ENCODE measurements around the gene WNT5B.

WNT5B gene

GRCh38 chr12:1651946-1652345 lies 22.9 kb downstream of the WNT5B start:
- DNase-seq = no peak

- DNase-seq = no peak
These were observed 26.3 kb downstream of the WNT5B start for GRCh38 chr12:1655225-1655788.

GRCh38 chr12:1656902-1657301 lies 27.9 kb downstream of the WNT5B start:
- DNase-seq = no peak

- peak; percentile 27 to 61 (median 50) for DNase-seq
These were observed 28.7 kb downstream of the WNT5B start for GRCh38 chr12:1657688-1658087.

- DNase-seq = peak in 3 of 4 experiments; percentile 36 to 47 (median 47)
These were observed 31.5 kb downstream of the WNT5B start for GRCh38 chr12:1660304-1661187.

- peak; percentile 90 to 96 (median 94) for DNase-seq
These were observed 32.7 kb downstream of the WNT5B start for GRCh38 chr12:1661553-1662335.

GRCh38 chr12:1662761-1663439 lies 33.9 kb downstream of the WNT5B start:
- DNase-seq = peak in 1 of 4 experiments; percentile 27

GRCh38 chr12:1663440-1664132 lies 34.6 kb downstream of the WNT5B start:
- DNase-seq = no peak

GRCh38 chr12:1665366-1665765 lies 36.3 kb downstream of the WNT5B start:
- DNase-seq = no peak

- no peak for DNase-seq
These were observed 37.2 kb downstream of the WNT5B start for GRCh38 chr12:1666215-1666614.

GRCh38 chr12:1666685-1667162 lies 37.7 kb downstream of the WNT5B start:
- DNase-seq = peak in 3 of 4 experiments; percentile 36 to 44 (median 38)

- DNase-seq = peak; percentile 78 to 95 (median 86)
These were observed 40.0 kb downstream of the WNT5B start for GRCh38 chr12:1668833-1669543.

- DNase-seq = no peak
These were observed 41.6 kb downstream of the WNT5B start for GRCh38 chr12:1670358-1671268.

- DNase-seq = no peak
These were observed 47.0 kb downstream of the WNT5B start for GRCh38 chr12:1676043-1676442.

GRCh38 chr12:1680804-1681492 lies 51.9 kb downstream of the WNT5B start:
- DNase-seq = no peak

- DNase-seq = no peak
These were observed 52.4 kb downstream of the WNT5B start for GRCh38 chr12:1681493-1681807.

GRCh38 chr12:1688086-1688710 lies 59.2 kb downstream of the WNT5B start:
- DNase-seq = peak in 1 of 4 experiments; percentile 40

GRCh38 chr12:1690578-1691122 lies 61.6 kb downstream of the WNT5B start, which contains the start of gene ADIPOR2:
ADIPOR2 (plus strand) TSS chr12:1691070; CDS start chr12:1754344, 63,274 bp downstream.
- peak; percentile 98 to 99 (median 99) for DNase-seq
